GM12891 (cell line): ENCODE measurements around the gene HDAC9.

Experiments used
- POLR2A ChIP-seq: IDR thresholded peaks from 2 replicates; pipeline ENCODE4 v1.6.1; 2011; ENCODE audit warnings: low read depth, low read length, control low read depth
- POLR2AphosphoS5 ChIP-seq: IDR thresholded peaks from 2 replicates; pipeline ENCODE4 v1.6.1; 2011; ENCODE audit warnings: low read depth, low read length, control low read depth
- SPI1 ChIP-seq: IDR thresholded peaks from 2 replicates; pipeline ENCODE4 v1.6.1; 2011; ENCODE audit warnings: low read depth, low read length, control low read depth
- TAF1 ChIP-seq: IDR thresholded peaks from 2 replicates; pipeline ENCODE4 v1.6.1; 2011; ENCODE audit warnings: low read depth, low read length, control low read depth

GRCh38 chr7:18902892-18903291 is 407.3 kb downstream of the HDAC9 start:
- TF ChIP-seq POLR2AphosphoS5: no peak
- no peak for TF ChIP-seq POLR2A
- TF ChIP-seq TAF1: no peak
- no peak for TF ChIP-seq SPI1
